GF-D8 (cell line): ENCODE measurements around the gene DOCK4.

Experiments
- DNase-seq: peaks from one replicate; lab custom pipeline; 2025; lab: John Stamatoyannopoulos, UW

DOCK4 gene

DNA sequence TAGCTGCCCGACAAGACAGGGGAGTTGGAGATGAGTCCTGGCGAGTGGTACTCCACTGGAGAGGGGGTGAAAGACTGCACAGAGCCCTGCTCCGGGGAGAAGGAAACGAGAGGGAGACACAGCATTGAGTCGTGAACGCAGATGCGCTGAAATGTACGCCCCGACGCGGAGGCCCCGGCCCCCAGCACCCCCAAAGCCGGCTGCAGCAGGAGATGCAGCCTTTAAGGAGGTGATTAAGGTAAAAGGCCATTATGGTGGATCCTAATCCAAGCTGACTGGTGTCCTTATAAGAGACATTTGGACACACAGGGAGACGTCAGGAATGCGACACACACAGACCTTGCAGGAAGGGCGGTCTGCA lies 477.6 kb downstream of the DOCK4 start:
- no peak for DNase-seq

DNA sequence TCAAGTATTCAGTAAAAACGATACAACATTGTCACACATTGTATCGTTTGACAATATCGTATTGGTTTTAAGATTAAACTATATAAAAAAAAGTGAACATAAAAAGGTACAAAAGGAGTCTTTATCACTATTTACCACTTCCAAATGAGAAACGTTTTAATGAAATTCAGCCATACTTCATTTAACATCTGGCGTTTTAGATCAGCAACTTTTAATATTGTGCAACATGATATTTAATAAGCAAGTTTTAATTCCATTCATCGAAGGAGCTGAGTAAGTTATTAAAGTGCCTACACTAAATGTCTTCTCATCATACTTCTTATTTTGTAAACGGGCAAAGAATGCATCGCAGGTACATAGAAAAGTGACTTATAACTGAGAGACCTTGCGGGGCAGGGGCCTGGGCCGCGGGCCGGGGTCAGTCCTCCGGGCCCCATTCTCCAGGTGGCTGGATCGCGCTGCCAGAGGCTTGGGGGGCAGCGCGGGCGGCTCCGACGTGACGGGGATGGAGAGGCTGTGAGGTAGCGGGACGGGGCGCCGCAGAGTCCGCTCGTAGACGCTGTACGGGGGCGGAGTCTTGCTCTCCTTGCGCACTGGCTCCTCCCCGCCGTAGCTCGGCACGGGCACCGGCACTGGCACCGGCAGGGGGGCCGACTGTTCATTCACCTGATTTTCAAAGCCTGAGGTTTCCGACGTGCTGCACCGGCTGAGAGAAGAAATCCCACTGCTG lies 478.1 kb downstream of the DOCK4 start:
- no peak for DNase-seq

DNA sequence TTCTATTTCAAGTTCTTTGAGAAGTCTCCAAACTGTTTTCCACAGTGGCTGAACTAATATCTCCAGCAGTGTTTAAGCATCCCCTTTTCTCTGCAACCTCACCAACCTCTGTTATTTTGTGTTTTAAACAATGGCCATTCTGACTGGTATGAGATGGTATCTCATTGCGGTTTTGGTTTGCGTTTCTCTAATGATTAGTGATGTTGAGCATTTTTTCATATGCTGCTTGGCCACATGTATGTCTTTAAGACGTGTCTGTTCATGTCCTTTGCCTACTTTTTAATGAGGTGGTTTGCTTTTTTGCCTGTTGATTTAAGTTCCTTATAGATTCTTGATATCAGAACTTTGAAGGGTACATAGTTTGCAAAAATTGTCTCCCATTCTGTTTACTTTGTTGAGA lies 487.3 kb downstream of the DOCK4 start:
- no peak for DNase-seq

DNA sequence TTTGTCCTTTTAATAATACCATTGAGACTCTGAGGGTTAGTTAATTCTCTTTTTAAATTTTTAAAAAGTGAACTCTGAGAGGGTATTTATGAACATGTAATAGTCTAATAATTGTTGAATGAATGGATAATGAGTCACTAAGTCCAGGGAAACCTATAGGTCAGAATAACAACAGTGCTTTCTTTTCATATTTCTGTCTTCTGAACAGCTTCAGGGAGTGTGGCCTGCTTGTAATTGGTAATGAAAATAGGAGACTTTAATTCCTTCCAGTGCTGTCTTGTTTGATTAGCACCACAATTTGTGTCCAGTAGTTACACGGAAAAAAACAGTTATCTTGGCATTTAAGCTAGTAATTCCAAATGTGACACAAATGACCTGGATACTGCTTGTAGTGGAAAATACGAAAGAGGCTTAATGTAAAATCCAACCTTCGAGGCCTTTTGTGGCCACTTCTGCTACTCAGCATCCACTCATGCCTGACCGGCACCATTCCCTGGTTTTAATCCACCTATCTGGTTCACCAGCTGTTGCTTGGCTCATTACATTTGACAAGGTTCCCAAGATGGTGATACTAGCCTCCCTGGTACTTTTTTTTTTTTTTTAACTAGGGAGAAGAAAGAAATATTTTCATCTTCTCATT lies 494.7 kb downstream of the DOCK4 start:
- no peak for DNase-seq

DNA sequence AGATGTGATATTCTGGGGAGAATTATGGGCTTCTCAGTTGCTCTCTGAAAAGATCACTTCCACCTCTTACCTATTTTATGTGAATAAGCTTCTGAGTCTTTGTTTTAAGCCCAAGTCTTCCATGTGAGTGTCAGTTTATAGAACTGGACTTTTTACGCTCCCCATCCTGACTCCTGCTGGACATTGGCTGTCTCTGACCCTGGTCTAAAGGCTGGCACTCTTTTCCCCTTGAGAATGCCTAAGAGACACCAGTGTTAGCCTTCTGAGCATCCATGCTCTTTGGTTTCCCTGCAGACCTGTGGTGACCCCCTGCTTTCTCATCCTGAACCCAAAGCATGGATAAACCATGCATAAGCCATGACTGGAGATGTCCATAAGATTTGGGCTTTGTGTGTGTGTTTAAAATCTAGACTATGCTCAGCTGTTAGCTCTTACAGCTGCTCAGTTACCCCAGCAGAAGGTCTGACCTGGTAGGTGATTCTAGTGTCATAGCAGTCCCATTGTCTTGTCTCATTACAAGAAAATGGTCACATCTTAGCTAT lies 495.3 kb downstream of the DOCK4 start:
- no peak for DNase-seq

DNA sequence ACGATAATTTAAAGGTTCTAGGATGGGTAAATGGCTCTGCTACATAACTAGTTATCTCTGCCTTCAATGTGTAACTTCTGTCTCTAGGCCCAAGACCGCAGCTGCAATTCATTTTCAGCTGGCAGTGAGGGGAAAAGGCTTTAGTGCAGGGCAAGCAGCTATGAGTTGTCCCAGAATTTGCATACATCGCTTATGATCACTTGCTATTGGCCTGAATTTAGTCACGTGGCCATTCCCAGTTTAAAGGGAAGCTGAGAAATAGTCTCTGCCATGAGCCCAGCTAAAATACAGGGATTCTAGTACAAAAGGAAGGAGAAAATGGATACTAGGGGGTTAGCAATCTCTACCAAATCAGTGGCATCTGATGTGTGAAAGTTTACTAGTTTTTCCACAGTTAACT lies 498.1 kb downstream of the DOCK4 start:
- no peak for DNase-seq

DNA sequence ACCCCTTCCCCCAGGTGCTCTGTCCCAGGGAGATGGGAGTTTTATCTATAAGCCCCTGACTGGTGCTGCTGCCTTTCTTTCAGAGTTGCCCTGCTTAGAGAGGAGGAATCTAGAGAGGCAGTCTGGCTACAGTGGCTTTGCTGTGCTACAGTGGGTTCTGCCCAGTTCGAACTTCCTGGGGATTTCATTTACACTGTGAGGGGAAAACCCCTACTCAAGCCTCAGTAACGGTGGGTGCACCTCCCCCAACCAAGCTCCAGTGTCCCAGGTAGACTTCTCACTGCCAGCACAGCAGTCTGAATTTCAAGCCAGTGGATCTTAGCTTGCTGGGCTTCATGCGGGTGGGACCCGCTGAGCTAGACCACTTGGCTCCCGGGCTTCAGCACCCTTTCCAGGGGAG lies 500.4 kb downstream of the DOCK4 start:
- no peak for DNase-seq

DNA sequence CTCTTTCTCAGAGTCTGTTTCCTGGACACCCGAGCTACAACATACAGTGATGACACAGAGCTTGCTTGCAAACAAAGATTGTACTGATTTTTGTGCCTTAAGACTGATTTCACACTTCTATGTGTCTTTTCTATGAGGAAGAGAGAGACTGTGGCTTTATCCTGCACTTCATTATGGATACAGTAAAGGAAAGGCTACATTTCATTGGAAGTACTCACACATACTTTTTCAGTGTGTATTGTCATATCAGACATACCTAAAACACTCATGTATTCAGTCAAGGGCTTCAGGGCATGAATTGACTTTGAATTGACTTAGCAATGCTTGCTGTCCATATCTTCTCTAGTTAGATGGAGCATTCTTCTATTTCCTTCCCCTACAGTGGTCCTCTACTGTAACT lies 508.4 kb downstream of the DOCK4 start:
- DNase-seq: no peak

DNA sequence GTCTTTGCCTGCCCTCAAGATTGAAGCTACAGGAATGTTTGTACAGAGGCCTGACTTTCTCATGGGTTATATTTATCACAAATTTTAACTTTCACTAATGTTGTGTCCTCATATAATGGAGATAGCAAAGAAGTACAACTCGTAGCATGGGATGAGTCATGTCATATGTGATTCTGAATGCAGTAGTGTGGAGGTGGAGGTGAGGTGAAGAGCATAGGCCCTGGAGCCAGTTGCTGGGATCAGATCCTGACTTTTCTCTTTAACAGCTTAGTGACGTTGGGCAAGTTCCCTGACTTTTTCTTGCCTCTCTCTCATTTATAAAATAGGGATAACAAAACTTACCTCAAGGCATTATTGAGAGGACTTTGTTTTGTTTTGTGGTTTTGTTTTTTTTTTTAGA lies 511.8 kb downstream of the DOCK4 start:
- DNase-seq: no peak

DNA sequence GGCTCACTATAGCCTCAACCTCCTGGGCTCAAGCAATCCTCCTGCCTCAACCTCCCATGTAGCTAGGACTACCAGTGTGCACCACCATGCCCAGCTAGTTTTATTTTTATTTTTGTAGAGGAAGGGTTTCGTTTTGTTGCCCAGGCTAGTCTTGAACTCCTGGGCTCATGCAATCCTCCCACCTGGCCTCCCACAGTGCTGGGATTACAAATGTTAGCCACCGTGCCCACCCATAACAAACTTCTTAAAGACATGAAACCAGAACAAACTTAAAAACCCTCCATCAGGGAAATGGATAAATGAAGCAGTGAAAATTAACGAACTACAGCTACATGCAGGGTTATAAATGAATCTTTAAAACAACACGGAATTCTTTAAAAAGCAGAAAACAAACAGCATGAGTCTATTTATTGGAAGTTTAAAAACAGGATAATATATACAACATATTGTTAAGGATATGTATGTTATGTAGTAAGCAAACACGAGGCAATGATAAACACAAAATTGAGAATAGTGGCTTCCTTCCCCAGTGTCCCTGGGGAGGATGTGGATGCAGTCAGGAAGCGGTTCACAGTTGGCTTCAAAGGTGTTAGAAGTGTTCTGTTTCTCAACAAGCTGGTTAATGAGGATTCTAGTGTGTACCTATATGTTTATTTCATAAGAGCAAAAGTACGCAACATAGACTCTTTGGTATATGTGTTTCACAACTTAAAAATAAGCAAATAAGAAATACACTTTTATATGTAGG lies 515.7 kb downstream of the DOCK4 start:
- no peak for DNase-seq

DNA sequence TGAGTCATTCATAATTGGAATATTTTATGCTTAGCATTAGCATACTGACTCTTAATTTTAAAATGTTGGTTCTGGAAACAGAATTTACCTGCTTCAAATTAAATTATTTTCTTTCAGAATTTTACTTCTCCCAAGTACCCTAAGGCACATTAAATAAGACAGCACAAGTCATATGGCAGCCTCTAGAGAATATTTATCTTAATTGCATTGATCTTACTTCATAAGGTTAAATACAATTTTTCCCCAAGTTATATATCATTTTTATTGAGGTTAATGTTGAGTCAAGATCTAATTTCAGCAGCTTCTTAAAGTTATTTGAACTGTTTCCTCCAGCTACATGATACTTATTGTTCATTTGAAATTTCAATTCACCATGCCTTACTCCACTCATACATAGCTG lies 520.9 kb downstream of the DOCK4 start:
- no peak for DNase-seq

DNA sequence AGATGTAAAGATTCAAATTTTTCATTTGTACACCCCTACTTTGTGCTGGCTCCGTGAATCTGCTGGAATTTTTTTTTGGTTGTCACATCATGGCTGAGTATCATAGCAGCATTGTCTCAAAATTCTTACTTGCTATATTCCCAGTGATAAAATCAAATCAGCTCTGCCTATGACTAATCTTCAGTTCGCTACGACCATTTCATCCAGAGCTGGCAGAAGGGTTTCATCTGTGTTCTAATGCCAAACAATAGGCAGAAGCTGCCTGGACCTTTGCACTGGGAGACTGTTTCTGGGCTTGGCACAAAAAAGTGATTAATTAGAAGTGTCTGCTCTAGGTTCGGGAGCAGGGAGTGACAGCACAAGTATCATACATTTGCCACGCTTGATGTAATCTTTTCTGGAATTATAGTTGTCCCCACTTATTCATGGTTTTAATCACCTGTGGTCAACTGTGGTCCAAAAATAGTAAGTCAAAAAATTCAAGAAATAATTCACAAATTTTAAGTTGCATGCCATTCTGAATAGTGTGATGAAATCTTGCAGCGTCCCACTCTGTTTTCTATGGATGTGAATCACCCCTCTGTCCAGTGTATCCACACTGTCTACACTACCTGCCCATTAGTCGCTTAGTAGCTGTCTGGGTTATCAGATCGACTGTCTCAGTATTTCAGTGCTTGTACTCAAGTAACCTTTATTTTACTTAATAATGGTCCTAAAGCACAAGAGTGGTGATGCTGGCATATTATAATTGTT lies 523.4 kb downstream of the DOCK4 start:
- no peak for DNase-seq

DNA sequence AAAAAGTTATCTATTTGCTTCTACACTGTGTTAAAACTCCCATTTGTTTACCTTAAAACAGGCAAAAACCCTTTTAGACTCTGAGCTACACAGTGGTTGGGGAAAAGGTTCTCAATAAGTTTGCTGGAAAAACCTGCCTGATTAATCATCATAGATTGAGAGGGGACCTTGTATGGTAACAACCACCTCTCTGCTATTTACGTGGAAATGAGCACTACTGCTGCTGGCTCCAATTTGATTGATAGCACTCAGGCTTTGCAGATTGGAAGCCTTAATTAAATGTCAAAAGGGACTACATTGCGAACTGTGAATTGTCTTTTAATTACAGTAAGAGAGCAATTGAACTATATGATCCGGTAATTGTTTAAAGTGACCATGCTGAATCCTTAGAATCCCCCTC lies 525.0 kb downstream of the DOCK4 start:
- no peak for DNase-seq

DNA sequence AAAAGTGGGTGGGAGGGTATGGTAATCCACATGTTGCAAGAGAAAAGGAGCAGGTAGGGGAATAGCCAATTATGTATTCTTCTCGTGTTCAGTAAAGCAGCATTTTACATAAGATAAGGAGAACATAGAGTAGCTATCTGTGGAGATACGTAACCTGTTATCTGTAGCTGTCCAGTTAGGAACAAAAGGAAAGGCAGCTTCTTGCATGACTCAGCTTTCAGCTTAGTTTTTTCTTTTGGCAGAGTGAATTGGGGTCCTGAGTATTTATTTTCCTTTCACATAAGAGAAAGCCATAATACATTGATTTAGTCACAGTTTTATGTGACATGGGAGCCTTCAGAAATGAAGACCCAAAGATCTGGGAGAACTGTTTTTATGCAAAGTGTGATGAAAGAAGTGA lies 527.2 kb downstream of the DOCK4 start:
- DNase-seq: no peak

DNA sequence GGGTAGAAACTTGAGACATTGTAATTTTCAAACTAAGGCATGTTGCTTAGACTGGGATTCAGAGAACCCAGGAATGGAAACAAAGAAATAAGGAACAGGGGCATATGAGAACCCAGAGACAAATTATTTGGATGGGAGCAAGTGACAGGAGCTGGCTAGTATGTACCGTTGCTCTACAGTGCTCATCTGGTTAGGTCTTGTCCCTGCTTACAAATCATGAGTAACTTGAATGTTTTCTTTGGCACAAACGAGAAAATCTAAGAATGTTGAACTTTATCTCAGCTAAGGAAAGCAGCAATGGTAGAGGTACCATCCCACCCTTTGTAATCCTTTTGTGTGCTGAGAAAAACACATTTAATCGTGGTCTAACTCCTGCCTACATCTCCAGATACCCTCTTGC lies 527.9 kb downstream of the DOCK4 start:
- no peak for DNase-seq

DNA sequence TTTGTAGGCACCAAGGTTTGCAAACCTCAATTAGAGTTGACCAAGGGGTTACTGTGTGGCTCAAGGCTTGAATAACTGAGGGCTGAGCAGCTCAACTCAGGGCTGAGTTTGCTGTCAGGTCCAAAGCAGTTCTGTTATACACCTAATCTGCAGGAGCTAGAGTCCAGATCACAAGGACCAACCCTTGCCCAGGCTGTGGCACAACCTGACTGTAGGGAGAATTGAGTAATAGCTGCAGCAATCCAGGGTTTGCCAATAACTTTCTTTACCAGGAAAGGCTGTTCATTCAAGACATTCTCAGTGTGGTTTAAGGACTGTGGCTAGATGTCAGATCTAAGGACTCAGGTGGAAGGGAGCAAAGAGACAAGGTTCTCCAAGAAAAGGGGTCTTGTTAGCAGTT lies 528.4 kb downstream of the DOCK4 start:
- no peak for DNase-seq

DNA sequence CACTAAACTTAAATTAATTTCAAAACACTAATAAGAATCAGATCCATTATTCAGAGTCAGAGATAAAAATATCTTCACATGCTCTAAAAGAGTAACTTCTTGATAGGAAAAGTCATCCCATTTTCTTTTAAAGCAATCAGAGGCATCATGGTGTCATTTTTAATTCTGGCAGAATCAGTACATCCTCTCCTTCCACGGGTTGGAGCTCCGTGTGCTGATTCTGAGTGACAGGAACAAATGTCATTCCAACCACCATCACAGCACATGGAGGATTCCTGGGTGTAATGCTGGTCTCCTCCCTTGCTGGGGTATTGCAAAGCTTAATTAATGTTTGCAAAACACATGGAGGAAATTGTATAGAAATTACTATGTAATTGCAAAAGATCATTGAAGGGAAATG lies 529.4 kb downstream of the DOCK4 start:
- no peak for DNase-seq
